ENCODE results near the gene PCBP3.

GRCh38 chr21:45822429-45823099 is 179.0 kb downstream of the PCBP3 start:
- TF ChIP-seq RAD21 (IDR thresholded peaks at IDR 0.05; ENCODE audit: insufficient read depth, low read depth, low read length): no peak
- TF ChIP-seq EGR1 (IDR thresholded peaks at IDR 0.05; ENCODE audit: borderline replicate concordance in 1 of 2, low read depth in 2 of 2, low read length in 2 of 2): no peak
- TF ChIP-seq EP300 (IDR thresholded peaks at IDR 0.05; ENCODE audit: borderline replicate concordance in 1 of 2, control insufficient read depth in 1 of 2, low read depth in 2 of 2, low read length in 2 of 2): no peak
- TF ChIP-seq POLR2AphosphoS5 (IDR thresholded peaks at IDR 0.05; ENCODE audit: low read length): no peak

All from GM12878 (cell line).